GM12801 (cell line): ENCODE measurements around the gene MEOX1.

Source experiments
- TF ChIP-seq, protein P1 (sequence below): IDR thresholded peaks from one replicate; pipeline ENCODE4 v1.5.1; 2011; ENCODE audit warnings: control low read depth; ENCODE audit not compliant: insufficient read length; ENCODE audit errors: extremely low read depth

The MEOX1 gene

DNA sequence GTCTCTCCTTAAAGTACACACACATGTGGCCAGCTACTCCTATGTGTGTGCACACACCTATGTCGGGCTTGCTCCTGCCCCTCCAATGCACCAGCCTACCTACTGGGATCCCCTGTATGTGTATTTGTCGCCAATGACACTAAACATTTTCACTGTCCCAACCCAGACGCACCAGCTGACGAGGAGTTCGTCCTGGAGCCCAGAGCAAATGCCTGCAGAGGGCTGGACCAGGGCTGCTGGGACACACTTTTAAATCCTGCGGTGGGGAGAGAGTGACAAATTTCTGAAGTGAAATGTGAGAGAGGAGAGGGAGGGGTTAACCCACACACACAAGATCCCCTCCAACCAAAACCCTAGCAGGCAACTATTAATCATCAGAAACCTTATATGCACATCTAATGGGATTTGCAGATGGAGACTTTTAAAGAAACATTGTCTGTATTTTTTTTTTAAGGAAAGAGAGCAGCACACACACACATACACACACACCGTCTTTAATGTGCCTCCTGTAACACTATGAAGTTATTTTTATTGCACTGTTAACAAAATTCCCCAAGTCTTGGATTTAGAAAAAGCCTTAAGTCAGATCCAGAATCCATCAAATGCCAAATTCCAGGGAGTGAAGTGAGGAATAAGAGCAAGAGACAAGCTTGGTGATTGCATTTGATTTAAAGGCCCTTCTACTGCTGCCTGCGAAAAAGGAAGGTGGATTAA lies at the start of gene MEOX1:
MEOX1 (minus strand) TSS at position 224 of the 714 bp plus-strand sequence. CDS start 388 bp downstream, outside the sequence.
- TF ChIP-seq, protein P1, sequence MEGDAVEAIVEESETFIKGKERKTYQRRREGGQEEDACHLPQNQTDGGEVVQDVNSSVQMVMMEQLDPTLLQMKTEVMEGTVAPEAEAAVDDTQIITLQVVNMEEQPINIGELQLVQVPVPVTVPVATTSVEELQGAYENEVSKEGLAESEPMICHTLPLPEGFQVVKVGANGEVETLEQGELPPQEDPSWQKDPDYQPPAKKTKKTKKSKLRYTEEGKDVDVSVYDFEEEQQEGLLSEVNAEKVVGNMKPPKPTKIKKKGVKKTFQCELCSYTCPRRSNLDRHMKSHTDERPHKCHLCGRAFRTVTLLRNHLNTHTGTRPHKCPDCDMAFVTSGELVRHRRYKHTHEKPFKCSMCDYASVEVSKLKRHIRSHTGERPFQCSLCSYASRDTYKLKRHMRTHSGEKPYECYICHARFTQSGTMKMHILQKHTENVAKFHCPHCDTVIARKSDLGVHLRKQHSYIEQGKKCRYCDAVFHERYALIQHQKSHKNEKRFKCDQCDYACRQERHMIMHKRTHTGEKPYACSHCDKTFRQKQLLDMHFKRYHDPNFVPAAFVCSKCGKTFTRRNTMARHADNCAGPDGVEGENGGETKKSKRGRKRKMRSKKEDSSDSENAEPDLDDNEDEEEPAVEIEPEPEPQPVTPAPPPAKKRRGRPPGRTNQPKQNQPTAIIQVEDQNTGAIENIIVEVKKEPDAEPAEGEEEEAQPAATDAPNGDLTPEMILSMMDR: no peak

DNA sequence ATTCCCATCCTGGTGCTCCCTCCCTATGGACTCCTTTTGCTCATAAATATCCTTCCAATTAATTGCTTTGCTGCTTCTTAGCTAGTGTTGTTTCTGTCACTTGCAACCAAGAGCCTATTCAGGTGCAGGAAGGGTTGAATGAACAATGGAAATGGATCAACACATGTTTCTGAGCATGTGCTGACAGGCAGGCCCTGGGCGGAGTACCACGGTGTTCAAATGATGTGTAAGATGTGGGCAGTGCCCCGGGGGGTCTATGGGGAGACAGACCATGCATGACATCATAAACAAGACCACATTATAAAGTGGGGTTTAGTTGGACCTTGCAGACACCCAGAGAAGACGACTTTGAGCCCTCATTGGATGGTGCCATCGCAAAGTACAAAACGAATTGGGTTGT lies 48.4 kb upstream of the MEOX1 start:
- TF ChIP-seq, protein P1: no peak

DNA sequence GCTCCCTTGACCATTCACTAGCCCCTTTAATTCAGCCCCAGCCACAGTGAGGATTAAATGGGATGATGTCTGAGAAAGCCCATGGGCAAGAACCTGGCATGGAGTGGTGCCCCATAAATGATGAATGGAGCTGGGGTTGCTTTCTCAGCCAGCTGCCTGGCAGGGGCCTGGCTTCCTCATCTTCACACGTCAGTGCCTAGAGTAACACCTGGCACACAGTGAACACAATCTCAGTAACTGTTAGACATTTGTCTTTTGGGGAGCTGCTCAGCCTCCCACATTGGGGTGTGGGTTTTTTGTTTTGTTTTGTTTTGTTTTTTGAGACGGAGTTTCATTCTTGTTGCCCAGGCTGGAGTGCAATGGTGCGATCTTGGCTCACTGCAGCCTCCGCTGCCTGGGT lies 47.5 kb upstream of the MEOX1 start:
- TF ChIP-seq, protein P1: no peak

DNA sequence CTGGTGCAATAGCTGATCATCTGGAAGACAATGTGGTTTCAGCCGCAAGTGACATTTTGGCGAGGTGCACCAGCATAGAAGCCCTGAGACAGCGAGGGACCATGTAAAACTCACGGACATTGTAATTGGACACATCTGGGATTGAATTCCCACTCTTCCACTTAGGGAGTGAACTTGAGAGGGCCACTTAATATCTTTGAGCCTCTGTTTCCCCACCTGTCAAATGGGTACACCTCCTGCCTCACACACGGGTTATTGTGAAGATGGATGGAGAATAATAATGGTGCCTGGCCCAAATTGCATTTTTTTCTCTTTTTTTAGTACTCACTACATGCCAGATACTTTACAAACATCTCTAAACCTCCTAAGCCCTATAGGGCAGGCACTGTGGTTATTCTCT lies 45.5 kb upstream of the MEOX1 start:
- TF ChIP-seq, protein P1: no peak

DNA sequence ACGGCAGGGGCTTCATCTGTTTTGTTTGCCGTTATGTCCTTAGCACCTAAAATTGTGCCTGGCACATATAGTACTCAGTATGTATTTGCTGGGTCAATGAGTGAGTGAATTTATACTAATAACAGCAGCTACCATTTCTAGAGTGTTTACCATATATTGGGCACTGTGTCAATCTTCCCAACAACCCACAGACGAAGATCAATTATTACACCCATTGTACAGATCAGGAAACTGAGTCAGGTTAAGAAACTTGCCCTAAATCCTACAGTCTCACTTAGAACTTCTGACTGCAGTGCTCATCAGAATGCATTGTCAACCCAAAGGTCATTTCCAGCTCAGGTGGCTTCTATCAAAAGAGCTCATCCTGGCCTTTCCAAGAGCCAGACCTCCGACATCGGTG lies 44.5 kb upstream of the MEOX1 start:
- TF ChIP-seq, protein P1: no peak

DNA sequence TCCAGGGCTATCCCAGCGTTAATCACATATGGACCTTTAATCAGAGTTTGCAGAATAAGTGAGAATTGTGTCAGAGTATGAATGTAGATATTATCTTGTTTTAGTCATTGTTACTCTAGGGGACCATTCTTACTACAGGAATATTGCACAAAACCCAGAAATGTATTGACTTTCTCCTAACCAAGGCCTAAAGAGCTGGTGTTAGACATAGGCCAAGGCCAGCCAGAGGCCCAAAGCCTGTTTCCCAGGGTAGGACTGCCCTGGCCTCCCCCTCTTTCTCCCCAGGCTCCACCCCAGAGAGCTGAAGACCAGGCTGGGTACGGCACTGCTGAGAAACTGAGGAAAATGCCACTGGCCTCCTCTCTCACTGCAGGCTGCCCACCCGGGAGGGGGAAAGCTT lies 41.9 kb upstream of the MEOX1 start:
- TF ChIP-seq, protein P1: no peak

DNA sequence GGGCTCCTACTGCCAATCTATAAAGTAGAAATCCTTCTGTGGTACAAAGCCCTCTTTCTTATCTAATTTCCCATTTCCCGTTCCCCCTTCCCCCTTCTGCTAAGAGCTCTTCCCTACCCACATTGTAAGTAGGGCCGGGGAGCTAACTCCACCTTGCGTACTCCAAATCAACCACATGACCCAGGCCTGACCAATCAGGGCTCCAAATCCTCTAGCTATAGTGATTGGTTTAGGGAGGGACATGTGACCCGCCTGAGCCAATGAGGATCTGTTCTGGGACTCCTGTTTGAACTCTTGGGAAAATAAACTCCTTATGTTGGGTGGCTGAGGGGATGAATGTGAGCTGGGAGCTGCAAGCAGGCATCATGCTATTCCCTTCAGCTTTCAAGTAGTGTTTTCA lies 40.9 kb upstream of the MEOX1 start:
- TF ChIP-seq, protein P1: no peak
